NCI-H526 (cell line): ENCODE results near the gene NPC2.
A peak's percentile ranks its signal among the peaks of the same experiment; 100 is the strongest.
"Not testable (repeated sequence)": the region's sequence is repeated elsewhere in the genome, so short reads cannot be mapped to it uniquely, and the experiment has no call there.

ENCODE experiments used
- DNase-seq, 2 experiments: peaks; one replicate each; lab custom pipeline; 2025; lab: John Stamatoyannopoulos, UW

NPC2 gene

DNA sequence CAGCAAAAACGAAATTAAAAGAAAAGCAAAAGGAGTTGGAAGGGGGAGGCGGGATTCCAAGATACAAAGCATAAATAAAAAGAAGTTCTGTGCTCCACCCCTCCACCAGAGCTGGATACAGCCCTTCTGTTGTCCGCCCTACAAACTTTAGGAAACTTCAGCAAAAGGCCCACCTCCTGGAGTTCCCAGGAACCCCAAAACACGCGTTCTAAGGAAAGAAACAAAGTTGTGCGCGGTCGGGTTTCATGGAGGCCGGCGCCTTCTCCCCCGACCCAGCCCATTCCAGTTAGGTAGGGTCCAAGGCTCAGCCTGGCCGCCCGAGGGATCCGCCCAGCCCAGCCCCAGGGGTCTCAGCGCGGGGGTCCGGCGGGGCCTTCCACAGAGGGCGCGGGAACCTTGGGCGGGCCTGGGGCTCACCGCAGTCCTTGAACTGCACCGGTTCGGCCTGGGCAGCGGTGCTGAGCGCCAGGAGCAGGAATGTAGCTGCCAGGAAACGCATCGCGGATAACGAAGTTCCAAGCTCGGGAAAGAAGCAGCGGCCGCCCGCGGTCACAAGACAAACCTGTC, at the start of gene NPC2:
Gene NPC2 (minus strand): TSS at position 530 of the 567 bp plus-strand sequence. CDS start 31 bp downstream, at position 499.
- DNase-seq = no peak

DNA sequence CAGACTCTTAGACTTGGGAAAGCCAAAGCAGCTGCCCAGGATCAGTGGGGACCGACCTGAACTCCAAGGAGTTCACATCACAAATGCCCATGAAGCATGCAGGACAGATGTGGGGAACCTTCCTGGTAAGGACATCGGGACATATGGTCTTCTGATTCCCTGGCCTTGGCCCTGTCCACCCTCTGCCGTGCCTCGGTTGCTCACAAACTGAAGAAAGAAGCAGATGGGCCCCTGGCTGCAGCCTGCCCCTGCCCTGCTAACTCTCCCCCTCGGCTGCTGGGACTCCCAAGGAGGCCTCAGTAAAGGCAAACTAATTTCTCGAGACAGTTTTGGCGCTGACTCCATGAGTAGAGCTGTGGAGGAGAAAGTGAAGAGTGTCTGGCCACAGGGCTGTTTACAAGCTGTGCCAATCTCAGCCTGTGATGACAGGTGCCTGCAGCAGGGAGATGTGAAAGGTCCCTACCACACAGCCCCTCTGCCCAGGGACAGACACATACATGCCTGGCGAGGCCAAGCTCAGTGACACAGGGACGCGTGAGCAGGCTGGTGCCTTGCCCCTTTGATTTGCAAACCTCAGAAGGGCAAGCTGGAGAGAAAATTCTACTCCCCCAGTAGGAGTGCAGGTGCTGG, 49.1 kb upstream of the NPC2 start:
- no peak for DNase-seq

DNA sequence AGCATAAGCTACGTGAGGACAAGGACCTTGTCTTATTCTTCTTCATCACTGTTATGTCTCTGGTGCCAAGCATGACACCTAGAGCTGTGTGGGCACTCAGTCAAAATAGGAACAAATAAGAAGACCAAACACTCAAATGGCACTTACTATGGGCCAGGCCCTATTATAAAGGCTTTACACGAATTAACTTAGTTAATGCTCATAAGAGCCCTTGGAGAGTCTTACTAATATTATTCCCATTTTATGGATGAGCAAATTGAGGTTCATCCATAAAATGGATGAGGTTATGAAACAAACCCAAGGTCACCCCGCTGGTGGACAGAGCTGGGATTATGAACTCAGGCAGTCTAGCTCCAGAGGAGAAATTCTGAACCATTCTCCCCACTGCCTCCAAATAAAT, 48.1 kb upstream of the NPC2 start:
- no peak for DNase-seq

DNA sequence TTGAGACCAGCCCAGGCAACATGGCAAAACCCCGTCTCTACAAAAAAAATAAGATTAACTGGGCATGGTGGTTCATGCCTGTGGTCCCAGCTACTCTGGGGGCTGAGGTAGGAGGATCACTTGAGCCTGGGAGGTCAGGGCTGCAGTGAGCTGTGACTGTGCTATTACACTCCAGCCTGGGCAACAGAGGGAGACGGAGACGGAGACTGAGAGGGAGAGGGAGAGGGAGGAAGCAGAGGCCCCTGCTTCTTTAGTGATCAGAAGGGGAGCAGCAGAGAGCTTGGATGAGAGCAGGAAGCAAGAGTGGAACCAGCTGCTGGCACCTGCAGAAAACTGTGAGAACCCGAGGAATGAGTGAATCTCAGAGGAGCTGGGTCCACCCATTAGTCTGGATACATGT, 46.4 kb upstream of the NPC2 start:
- DNase-seq = no peak

DNA sequence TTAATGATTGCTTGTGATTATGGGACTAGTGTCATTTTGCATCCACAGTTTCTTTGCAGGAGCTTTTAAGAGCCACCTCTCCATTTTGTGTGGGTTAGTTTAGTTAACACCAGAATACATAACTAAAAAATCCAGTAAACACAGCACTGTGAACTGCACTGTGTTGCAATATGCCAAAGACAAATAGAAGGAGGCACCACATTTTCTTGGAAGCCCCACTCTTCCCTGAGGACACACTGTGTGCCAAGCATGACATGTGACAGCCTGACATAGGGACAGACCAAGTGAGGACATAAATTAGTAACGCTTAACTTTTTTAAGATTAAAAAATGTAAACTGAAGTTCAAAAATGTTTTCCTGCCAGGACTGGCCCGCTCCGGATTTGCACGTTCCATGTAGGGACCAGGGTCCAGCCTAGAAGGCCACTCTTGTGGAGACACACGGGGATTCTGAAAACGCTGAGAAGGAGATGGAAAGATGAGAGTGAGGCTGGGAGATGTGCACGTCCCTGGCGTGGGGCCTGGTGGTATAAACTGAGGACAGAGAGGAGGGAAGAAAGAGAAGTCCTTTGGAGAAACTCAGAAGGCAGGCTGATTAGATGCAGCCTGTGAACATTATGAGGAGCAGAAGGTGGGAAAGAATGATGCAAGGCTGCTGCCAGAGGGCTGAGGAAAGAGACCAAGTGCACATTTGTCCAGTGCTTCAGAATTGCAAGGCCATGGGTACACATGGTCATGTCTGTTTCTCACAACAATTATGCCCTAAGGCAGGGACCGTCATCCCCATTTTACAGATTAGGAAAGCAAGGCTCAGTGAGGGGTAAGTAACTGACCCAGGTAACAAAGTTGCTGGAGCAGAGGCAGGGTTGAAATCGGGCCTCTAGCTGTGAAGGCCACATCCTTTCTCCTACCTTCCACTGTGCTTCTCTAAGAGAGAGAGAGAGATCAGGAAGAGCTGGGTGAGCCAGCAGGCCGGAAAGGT, 45.6 kb upstream of the NPC2 start:
- DNase-seq = no peak

DNA sequence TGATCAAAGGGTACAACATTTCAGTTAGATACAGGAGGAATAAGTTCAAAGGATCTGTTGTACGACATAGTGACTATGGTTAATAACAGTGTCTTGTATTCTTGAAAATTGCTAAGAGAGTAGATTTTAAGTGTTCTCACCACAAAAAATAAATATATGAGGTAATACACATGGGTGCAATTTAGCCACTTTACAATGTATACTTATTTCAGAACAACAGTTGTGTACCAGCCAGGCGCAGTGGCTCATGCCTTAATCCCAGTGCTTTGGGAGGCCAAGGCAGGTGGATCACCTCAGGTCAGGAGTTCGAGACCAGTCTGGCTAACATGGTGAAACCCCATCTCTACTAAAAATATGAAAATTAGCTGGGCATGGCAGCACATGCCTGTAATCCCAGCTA, 43.2 kb upstream of the NPC2 start:
- DNase-seq = not testable (repeated sequence)

DNA sequence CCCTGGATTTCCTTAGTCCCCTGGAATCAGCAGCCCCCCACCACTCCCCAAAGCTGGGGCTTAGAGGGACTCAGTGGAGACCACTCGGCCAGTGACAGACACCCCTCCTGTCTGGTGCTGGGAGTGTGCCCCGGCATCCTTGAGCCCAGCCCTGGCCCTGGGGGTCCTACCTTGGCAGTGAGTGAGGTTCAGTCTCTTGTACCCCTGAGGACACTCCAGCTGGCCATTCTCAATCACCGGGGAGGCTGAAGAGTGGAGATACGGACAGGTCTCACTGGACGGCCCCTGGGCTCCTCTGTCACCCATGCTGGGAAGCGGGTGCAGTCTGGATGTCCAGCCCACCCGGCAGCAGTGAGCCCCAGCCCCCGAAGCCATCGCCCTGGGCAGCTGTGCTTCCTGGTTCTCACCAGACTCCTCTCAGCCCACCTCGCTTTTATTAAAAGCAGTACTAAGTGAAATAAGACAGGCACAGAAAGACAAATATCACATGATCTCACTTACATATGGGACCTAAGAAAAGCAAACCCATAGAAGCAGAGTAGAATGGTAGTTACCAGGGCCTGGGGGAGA, 42.7 kb upstream of the NPC2 start:
- DNase-seq = no peak

DNA sequence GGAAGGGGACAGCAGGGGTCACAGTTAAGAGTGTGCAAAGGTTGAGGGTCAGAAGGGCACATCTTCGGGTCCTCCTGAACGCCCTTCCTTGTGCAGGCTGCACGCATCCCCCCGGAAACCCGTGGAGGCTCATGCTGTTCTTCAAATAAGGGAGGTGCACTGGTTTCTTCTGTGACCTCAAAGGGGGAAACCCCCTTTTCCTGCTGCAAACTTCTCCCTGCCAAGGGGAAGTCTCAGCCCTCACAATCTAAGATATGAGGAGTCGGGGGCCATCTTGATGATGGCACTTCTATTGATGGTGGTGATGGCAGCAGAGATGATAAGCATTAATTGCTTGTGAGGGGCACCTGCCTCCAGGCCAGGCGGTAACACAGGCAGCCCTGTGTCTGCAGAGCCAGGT, 40.5 kb upstream of the NPC2 start:
- DNase-seq = no peak

DNA sequence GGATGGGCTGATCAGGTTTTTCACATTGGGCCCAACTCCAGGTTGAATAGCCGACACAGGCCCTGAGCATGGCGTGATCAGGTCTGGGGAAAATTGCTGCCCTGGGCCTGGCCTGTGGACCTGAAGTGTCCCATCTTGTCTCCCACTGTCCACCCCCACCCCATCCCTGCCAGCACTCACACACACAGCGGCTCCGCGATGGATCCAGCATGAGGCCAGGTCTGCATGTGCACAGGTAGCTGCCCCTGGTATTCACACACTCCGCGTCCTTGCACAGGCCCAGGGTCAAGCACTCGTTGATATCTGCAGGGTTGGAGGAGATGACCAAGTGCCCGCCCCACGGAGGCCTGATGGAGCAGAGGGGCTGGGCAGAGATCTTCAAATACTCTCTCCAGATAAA, 39.1 kb upstream of the NPC2 start:
- no peak for DNase-seq

DNA sequence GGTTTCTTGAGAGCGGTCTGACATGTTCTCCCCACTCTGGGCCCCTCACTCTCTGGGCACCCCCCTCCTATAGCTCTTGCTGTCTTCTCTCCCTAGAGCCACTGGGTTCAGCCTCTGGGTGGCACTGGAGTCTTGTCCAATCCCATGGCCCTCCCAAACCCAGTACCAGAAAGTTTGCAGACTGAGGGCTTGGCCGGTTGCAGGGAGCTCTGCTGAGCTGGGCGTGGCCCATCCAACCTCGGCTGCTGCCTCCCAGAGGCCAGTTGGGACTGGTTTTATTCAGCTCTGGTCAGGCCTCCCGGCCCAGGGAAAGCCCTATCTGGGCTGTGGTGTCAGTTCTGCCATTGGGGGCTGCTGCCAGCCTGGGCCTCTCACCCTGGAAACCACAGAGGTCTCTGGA, 38.4 kb upstream of the NPC2 start:
- DNase-seq = peak in 1 of 2 experiments; percentile 33

DNA sequence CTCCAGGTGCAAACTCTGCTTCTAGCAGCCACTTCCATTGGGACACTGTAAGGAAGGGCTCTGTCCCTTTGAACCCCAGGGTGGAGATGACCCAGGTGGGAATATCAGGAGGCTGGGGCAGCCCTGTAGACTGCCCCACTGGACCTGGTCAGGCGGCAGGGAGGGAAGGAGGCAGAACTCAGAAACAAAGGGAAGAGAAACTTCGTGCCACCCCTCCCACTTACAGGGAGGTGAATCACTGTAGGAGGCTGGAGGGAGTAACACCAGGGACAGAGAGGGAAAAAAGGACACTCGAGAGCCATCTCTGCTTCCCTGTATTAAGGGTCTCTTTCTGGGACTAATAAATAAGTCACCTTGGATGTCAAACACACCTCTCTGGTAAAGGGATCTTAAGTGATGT, 37.9 kb upstream of the NPC2 start:
- no peak for DNase-seq

DNA sequence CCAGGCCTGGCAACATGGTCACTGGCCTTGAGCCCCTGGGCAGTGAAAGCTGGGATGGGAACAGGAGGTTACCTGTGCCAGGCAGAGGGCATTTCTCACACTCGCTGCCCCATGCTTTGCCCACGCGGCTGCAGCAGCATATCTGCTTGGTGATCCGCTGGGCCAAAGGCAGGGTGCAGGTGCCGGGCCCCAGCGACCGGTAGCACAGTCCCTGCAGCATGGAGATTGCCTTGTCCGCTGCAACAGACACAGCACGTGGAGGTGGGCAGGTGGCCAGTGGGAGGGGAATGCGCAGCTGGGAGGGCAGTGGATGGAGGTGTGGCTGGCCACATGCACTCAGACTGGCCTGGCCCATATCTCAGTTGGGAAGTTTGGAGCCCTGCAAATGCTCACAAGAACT, 35.8 kb upstream of the NPC2 start:
- no peak for DNase-seq

DNA sequence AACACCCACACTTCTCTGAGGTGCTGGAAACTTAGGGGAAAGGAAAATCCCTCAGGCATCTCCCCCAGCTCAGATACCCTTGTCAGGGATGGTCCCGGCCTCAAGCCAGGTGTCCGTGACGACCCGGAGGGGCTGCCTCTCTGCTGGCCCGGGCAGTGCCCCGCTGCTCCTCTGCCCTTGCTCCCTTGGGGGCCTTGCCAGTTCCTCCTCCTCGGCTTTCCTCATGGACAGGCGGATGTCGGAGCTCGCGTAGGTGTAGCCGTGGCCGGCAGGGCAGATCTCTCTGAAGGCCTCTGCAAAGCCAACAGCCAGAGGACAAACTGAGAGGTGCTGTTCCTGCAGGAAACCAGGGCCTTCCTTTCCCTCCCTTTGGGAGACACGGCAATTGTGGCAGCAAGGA, 35.3 kb upstream of the NPC2 start:
- DNase-seq = no peak

DNA sequence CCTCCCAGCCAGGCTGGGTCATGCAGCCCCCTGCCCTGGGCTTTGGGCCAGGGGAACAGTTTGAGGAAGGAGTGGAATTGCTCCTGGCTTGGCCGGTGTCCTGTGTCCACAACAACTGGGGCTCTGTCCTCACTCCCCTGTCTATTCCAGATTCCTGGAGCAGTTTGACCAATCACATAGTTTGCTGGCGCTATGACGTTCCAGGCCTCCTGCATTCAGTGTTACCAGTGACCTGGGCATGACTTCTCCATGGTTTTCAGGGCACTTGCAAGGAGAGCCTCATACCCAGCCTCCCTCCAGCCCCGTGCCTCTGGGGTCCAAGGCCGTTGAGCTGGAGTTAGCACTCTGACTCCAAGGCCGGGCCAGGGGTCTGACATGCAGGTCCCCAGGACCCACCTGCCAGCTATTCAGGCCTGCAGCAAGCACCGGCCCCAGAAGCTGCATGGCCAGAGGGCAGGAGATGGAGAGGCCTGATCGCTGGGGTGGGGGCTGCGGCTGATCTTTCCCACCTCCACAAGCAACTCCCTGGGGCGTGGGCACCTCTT, 34.7 kb upstream of the NPC2 start:
- no peak for DNase-seq

DNA sequence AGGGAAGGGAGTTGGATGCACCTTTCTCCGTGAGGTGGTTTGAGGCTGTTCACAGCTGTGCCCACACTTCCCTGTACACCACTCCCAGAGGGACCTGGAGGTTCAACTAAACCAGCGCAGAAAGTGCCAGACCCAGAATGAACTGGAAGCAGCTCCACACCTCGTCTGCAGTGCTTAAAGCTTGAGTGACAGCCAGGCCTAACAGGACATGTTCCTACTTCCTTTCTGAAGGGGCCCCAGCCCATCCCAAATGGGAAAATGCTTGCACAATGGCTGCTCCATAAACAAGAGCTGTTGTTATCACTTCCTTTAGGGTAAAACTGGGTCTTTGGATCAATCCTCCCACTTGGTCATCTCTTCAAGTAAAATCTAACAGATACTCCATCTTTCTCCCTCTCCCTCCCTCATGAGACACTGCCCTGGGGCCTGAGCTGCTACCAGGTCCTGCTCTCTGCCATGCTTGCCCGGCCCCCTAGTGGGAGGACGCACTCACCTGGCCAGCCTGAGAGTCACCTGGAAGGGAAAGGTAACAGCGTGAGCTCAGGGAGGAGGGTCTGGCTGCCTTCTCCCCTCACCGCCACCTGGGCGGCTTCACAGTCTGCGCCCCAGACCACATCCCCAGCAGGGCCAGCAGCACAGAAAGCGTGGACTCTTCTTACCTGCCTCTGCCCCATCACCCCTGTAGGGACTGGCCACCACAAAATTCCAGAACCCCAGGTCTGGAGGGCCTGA, 33.9 kb upstream of the NPC2 start:
- DNase-seq = no peak

DNA sequence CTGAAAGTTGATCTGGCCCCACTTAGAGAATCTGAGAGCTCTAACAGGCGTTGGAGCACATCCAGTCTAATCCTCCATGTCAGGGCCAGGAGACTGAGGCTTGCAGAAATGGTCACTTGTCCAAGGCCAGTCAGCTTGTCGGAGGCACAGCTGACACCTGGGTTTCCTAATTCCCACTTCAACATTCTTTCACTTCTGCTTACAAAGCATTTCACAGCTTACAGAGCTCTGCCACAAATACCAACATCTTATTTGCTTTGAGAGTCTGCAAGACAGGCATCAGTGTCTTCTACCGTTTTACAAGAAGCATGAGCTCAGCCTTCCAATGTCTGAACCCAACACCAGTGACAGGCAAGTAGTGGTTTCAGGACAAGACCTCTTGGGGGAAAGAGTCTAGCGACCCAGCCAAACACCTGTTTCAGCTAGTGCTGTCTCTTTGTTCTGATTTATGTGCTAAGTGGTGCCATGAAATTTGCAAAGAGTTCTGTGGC, 32.3 kb upstream of the NPC2 start:
- no peak for DNase-seq

DNA sequence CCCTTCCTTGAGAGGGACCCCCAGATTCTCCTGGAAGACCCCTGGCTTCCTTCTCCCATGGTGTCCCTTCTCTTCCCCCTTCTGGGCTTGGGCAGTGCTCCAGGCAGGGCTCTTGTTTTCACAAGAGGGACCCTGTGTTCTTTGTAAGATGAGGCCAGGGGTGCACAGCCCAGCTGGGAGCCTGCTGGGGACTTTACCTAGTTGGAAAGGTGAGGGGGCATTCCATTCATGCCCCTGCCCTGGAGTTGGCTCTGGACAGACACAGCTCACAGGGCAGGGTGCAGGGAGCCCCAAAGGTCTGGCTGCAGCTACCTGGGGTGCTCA, 31.7 kb upstream of the NPC2 start:
- DNase-seq = no peak

DNA sequence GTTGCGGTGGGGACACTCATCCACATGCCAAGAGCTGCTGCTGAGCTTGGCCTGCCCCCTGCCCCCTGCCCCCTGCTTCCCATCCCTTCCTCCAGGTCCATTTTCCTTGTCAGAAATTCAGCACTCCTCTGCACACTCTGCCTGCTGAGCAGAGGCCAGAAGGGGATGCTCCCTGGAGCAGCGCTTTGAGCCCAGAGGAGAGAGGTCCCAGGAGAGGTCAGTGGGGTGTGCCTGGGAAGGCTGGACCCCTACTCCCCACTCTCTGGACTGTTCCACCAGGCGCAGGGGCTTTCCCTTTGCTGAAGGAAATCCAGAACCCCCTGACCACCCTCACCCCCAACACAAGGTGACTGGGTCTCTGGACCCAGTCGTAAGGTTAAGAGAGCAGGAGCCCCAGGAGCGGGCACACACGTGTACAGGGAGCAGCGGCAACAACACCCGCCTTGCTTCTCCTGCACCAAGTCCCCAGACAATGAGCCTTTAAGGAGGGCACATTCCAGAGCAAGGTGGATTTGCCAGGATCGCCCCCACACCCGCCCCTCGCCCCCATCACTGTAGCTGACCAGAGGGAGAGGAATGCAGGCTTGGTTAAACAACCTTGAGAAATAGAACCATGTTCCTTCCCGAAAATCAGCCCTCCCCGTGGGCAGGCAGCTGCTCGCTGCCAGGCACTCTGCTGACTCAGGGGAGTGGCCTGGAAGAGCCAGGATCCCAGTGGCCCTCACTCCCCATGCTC, 31.1 kb upstream of the NPC2 start:
- DNase-seq = no peak

DNA sequence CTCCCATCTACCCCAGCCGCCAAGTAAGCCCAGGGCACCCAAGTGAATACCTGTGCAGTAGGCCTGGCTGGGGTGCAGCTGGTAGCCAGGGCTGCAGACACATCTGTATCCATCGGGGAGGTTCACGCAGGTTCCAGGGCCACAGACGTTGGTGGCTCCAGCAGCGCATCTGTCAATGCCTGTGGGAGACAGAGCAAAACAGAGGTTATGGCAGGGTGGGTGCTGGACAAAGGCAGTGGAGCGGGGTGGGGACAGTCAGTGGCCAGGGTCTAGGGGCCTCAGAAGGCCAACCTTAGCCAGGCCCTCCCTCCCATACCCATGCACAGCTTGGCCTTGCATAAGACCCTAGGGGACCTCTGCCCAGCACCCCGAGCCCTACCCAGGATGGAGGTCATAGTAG, 29.6 kb upstream of the NPC2 start:
- DNase-seq = no peak

DNA sequence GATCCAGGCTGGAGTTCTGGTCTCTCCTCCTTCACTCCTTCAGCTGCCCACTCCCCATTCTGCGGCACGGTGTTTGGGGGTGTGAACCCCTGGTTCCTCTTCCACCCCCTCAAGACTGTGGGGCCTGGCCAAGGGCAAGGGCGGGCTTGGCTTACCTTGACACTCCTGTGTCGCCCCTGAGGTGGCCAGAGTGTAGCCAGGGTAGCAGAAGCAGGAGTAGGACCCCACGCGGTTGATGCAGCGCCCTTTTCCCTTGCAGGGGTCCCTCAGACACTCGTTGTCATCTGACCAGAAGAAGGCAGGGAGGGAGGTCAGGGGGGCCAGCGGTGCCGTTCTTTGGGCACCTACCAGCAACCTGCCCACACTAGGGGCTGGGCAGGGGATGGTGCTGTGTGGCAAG, 28.7 kb upstream of the NPC2 start:
- no peak for DNase-seq
